Pancreas (tissue), 10 donors: ENCODE data around the gene VWA7. TPM values are rescaled to one million over a fixed set of nuclear protein-coding genes. Genes with fewer than 3 reads are reported as not detected.

Experiments
- ATAC-seq, 4 donors: fragments of 200-7000 bp; cut with Tn5 transposase; one replicate each; pipeline versions ENCODE4 v1.8.0 to v1.9.1; 2020; ENCODE audit warnings: mild to moderate bottlenecking in 4 of 4, moderate library complexity in 4 of 4
- DNase-seq, 6 donors: peaks; one replicate each; pipeline ENCODE4 v3.0.0-alpha.2; 2020
- FAIRE-seq: peaks from 2 replicates; lab custom pipeline; 2012; peaks lifted over from hg19 to GRCh38; lab: Jason Lieb, UNC
- H3K27ac ChIP-seq, 4 donors: fragments of 200-600 bp; sonication (generic); 1 replicate in 3 of 4; 2 replicates in 1 of 4; pipeline versions ENCODE4 v1.5.0 to v1.8.0; 2020
- H3K27me3 ChIP-seq, 4 donors: fragments of 200-600 bp; one replicate each; pipeline ENCODE4 v1.8.0; 2021
- H3K36me3 ChIP-seq, 3 donors: fragments of 200-600 bp; sonication (generic) in 1 of 3; one replicate each; pipeline versions ENCODE4 v1.5.0 to v1.8.0; 2020 to 2021
- H3K4me1 ChIP-seq, 3 donors: fragments of 200-600 bp; one replicate each; pipeline ENCODE4 v1.8.0; 2021
- H3K4me3 ChIP-seq, 4 donors: fragments of 200-600 bp; sonication (generic) in 2 of 4; one replicate each; pipeline versions ENCODE4 v1.5.0 to v1.8.0; 2020 to 2021
- H3K9me3 ChIP-seq, 4 donors: fragments of 200-600 bp; one replicate each; pipeline ENCODE4 v1.8.0; 2021
- CTCF ChIP-seq, 4 donors: fragments of 200-600 bp; sonication (generic) in 3 of 4; IDR thresholded peaks; one replicate each; pipeline versions ENCODE4 v1.5.0 to v1.8.0; 2021; ENCODE audit warnings: antibody characterized with exemption in 4 of 4
- WGBS, 2 donors: extraction: QIAGEN DNeasy Blood & Tissue Kit; methylation state at CpG; one replicate each; pipeline ENCODE4 v1.1.7; 2013; 5-methylcytosine and 5-hydroxymethylcytosine counted together
- intact Hi-C, 3 donors: fragments of 100-400 bp; cut with DNase I; formaldehyde crosslinking; loops; one replicate each; pipeline versions ENCODE4 v1.11.1 to v1.14.2; 2022
- polyA plus RNA-seq, 2 donors: library from polyadenylated mRNA; stranded (reverse); fragments of 200-250 nt; gene quantifications; one replicate each; pipeline ENCODE4 v1.2.3, GENCODE V29; 2013
- total RNA-seq, 6 donors: library from RNA; stranded (reverse); fragmentation: NEBNext Ultra II Directional in 4 of 6; extraction: Animal tissue kit (Norgen Biotek cat#: 25700) in 4 of 6; gene quantifications; one replicate each; pipeline versions ENCODE4 v1.2.1 to v1.2.4, GENCODE V29; 2021 to 2023
- donor health status: healthy with polysubstance abuse.
- donor health status: DM: no; HTN: no; CAD: no; lungs with moderate emphysema.
- donor health status: DM: no; HTN: no; CAD: no.
- donor health status: control.
- donor health status: control.
- donor health status: Bipolar disorder and iron deficiency.
- donor health status: DM: yes; HTN: yes; CAD: no.
- donor health status: DM: no; HTN: no; CAD: no.
- donor health status: DM: no; HTN: no; CAD: no.
- donor health status: DM: yes; HTN: yes; CAD: no.

Gene VWA7
- total and polyA plus RNA-seq, 8 donors = 2.9 to 11.9 (median 4.8) TPM

DNA sequence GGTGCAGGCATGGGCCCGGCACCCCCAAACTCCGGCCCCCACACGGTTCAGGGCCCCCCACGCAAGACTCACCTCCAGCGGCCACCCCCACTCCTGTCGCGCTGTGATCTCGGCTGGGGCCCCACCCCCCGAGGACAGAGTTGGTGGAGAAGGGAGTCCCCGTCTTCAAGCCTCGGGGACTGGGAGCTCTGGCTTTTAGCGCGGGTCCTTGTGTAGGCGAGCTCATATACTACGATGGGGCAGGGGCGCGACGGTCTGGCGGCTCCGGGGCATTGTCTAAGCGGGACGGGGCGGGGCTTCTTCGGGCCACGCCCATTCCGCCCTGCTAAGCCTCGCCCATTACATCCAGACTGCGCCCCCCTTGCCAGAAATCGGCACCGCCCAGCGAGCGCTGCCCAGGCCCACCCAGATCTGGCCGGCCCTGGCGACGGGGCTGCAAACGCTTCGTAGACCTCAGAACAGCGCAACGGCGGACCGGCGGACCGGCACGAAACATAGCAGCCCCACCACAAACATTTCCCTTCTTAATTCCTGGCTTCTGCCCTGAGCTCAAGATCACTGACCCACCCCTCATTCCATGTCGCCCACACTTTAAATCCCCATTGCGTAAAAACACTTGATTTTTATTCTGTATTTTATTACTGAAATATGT lies 47.0 kb downstream of the VWA7 start:
- intact Hi-C loops = no loop called here
- ATAC-seq = peak; percentile 59 to 78 (median 75)
- FAIRE-seq = no peak
- H3K27ac ChIP-seq = peak overlapping the region; percentile 70 to 89 (median 79)
- H3K4me3 ChIP-seq = peak overlapping the region; percentile 25 to 66 (median 54)
- no peak for TF ChIP-seq CTCF (IDR thresholded peaks at IDR 0.05)
- WGBS, 2 donors = 15% methylated on average over 45 to 46 of the region's 46 CpGs
- H3K27me3 ChIP-seq = no peaks in the 10 kb centered on the region
- peaks cover 0 to 4% (median 0%) of the 10 kb centered on the region in 3 donors for H3K4me1 ChIP-seq
- peak; percentile 56 to 86 (median 77) for DNase-seq
- no peaks in the 10 kb centered on the region for H3K9me3 ChIP-seq
- H3K36me3 ChIP-seq = peaks cover 0 to 21% (median 17%) of the 10 kb centered on the region in 3 donors

- intact Hi-C loops = no loop called here
- peak; percentile 76 to 89 (median 86) for ATAC-seq
- Histone ChIP-seq H3K27me3 (no peaks in the 10 kb centered on the region), H3K36me3 (peaks cover 0 to 21% (median 17%) of the 10 kb centered on the region in 3 donors), H3K27ac (peak overlapping the region; percentile 70 to 89 (median 79)), H3K9me3 (no peaks in the 10 kb centered on the region), H3K4me3 (peak overlapping the region; percentile 25 to 66 (median 54)), H3K4me1 (peaks cover 0 to 4% (median 0%) of the 10 kb centered on the region in 3 donors)
- FAIRE-seq = no peak
- peak; percentile 77 to 91 (median 86) for DNase-seq
- 0 to 1% methylated on average over 27 to 29 of the region's 29 CpGs for WGBS, 2 donors
- TF ChIP-seq CTCF (IDR thresholded peaks at IDR 0.05) = peak in 2 of 4 donors; percentile 27 to 37
Measured at GRCh38 chr6:31729515-31729978, 47.6 kb downstream of the VWA7 start.

DNA sequence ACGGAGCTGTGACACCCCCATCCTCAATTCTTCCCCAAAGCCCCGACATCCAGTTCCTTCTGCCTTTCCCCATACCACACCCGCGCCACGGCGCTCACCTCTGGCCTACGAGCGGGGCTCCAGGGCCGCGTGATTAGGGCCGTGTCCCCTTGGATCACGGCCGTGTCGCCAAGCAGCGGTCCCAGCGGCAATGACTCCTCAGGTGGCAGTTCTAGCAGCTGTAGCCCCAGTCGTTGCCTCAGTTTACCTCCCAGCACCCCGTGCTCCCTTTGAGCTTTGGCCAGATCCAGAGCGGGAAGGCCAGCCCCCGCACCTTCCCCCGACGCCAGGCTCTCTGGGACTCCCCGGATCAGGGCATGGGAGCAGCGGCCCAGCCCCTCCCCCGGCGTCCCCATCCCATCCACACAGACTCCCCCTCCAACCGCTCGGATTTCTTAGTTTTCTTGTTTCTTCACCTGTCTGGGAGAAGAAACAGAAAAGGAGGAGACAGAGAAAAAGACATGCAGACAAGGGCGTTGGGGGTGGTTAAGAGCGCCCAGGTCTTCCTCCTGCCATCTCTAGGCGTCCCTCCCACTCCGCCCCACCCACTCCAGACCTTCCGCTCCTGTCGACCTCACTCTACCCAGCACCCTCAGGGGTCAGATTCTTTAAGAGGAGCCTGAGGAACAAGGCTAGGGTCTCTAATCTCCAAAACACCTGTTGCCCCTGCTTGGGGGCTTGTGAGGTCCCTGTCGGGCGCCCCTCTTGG lies 48.2 kb downstream of the VWA7 start, which contains the start of gene DDAH2:
TSS of gene DDAH2 (minus strand) at position 533 of the 748 bp plus-strand sequence. CDS start at position 395, 138 bp downstream.
- Histone ChIP-seq H3K27me3 (no peaks in the 10 kb centered on the region), H3K36me3 (peaks cover 0 to 21% (median 17%) of the 10 kb centered on the region in 3 donors), H3K4me3 (peak within 1 kb of the TSS; percentile 25 to 66 (median 54)), H3K4me1 (no peaks in the 10 kb centered on the region), H3K9me3 (no peaks in the 10 kb centered on the region), H3K27ac (peak within 1 kb of the TSS; percentile 70 to 89 (median 79))
- FAIRE-seq (no peak), ATAC-seq (peak; percentile 39 to 52 (median 47)), DNase-seq (peak in 2 of 6 donors; percentile 32 to 49)
- TF ChIP-seq CTCF (IDR thresholded peaks at IDR 0.05) = peak in 2 of 4 donors; percentile 15 to 30
- intact Hi-C loops = no loop called here
- WGBS, 2 donors = 16 to 19% methylated on average over 36 of the region's 36 CpGs

DNA sequence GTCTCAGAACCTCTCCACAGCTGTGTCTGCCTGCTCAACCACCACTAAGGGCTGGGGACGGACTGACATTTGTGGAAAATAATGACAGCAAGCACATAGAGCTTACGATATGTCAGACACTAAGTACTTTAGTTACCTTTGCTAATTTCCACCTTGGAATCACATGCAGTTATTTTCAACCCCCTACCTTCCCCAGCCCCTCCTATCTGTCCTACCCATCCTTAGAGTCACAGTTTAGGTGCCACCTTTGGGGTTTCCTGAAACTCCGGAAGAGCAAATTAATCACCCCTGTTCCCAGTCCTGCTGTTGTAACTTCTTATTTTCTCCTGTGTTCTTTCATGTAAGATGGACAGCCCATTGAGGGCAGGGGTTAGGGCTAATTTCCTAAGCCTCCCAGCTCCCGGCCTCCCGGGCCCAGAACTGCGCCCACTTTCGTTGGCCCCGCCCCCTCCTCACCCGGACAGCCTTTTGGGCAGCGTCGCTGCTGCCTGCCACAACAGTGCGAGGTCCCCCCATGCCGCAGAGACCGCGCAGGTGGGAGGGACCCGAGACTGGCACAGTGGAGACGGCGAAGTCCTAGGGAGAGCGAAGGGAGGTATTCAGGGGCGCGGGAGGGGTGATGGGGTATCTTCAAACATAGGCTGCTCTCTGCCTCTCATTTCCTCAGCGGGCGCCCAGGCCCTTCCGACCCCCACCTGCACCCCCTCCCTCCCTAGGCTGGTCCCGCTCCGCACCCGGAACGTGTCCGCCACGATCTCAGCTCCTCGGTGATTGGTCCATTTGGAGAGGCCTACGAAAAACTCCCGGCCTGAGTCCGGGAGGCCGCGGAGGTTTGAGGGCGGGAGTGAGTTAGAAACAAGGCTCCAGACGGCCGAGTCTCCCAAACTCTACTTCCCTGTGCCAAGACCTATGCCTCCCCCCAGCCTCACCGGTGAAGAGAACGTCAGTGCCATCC lies 49.1 kb downstream of the VWA7 start:
- peak in 1 of 6 donors; percentile 58 for DNase-seq
- H3K4me1 ChIP-seq = no peaks in the 10 kb centered on the region
- no peaks in the 10 kb centered on the region for H3K9me3 ChIP-seq
- peak overlapping the region in 2 of 4 donors; percentile 56 to 66 for H3K4me3 ChIP-seq
- no peak for ATAC-seq
- TF ChIP-seq CTCF (IDR thresholded peaks at IDR 0.05) = no peak
- no peaks in the 10 kb centered on the region for H3K27me3 ChIP-seq
- FAIRE-seq = no peak
- peak overlapping the region in 2 of 4 donors; percentile 38 to 84 for H3K27ac ChIP-seq
- intact Hi-C loops = no loop called here
- WGBS, 2 donors = 74 to 77% methylated on average over 41 of the region's 41 CpGs
- peaks cover 0 to 14% (median 12%) of the 10 kb centered on the region in 3 donors for H3K36me3 ChIP-seq
